ENCODE data around the gene PLA2G15. TPM values are rescaled to one million over a fixed set of nuclear protein-coding genes. Genes with fewer than 3 reads are reported as not detected.
"Not testable (repeated sequence)": the region's sequence is repeated elsewhere in the genome, so short reads cannot be mapped to it uniquely, and the experiment has no call there.

Gene PLA2G15
- total RNA-seq, 1 donor from 2014 or later: 30.4 TPM

DNA sequence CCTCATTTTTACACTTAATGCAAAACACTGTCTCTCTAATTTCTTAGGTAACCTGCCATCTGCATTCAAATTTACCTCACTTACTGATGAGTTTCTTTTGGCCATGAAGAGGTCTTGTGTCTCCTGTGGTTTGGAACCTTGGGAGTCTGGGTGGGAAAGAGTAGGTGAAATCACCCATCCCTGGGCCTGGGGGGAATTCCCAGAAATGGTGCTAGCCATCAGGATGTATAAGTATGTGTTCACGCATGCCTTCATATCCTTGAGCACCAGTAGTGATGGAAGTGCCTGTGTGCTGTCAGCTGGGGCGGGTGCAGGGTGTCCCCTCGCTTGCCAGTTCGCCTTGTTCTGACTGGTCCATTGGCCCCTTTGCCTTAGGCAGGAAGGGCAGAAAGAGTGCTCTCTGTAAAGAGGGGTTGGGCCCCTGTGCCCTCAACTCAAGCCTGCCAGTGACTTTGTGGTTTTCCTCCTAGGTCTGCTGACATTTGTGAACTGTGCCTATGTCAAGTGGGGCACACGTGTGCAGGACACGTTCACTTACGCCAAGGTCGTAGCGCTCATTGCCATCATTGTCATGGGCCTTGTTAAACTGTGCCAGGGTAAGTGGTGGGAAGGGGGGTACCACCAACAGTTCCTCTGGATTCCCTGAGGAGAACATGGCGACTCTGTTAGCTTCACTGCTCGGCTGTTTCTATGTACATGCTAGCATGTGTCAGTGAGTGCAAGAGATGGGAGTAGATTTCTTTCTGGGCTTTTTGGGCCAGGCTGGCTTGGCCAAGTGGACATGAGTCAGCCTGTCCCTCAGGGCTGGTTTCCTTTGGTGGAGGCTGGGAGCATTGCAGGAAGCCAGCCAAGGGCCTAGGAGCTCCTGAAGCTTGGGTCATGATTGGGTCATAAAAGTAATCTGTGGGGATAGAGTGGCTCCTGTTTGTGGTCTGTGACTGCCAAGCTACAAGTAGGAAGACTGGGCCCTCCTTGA, 42.4 kb downstream of the PLA2G15 start:
- Histone ChIP-seq H3K36me3 (peaks cover 31% of the 10 kb centered on the region), H3K9me3 (no peaks in the 10 kb centered on the region), H3K27ac (peak overlapping the region; percentile 48), H3K4me3 (no peak overlapping the region), H3K27me3 (no peaks in the 10 kb centered on the region), H3K4me1 (peaks cover 74% of the 10 kb centered on the region)
- no peak for DNase-seq
- TF ChIP-seq, protein P1, sequence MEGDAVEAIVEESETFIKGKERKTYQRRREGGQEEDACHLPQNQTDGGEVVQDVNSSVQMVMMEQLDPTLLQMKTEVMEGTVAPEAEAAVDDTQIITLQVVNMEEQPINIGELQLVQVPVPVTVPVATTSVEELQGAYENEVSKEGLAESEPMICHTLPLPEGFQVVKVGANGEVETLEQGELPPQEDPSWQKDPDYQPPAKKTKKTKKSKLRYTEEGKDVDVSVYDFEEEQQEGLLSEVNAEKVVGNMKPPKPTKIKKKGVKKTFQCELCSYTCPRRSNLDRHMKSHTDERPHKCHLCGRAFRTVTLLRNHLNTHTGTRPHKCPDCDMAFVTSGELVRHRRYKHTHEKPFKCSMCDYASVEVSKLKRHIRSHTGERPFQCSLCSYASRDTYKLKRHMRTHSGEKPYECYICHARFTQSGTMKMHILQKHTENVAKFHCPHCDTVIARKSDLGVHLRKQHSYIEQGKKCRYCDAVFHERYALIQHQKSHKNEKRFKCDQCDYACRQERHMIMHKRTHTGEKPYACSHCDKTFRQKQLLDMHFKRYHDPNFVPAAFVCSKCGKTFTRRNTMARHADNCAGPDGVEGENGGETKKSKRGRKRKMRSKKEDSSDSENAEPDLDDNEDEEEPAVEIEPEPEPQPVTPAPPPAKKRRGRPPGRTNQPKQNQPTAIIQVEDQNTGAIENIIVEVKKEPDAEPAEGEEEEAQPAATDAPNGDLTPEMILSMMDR (IDR thresholded peaks at IDR 0.05): no peak
- intact Hi-C loops (cut with DNase I): no loop called here
- peak; percentile 39 for ATAC-seq

DNA sequence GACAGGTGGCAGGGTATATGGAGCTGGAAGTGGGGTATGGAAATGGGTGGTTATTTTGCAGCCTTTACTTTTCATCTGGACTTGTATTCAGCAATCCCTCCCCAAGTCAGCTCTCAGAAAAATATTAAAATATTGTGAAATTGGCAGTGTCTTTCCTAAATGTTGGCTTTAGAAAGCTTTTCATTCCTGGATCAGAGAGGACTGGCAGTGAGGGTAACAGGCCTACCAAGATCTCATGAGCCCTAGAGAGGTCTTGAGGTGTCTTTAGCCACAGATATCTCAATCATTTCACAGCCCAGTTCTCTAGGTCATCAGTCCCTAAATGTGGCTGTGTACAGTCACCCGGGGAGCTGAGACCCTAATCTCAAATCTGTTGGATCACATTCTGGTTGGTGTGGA, 43.1 kb downstream of the PLA2G15 start:
- Histone ChIP-seq H3K27me3 (no peaks in the 10 kb centered on the region), H3K27ac (peak overlapping the region; percentile 48), H3K4me1 (peaks cover 67% of the 10 kb centered on the region), H3K4me3 (no peak overlapping the region), H3K9me3 (no peaks in the 10 kb centered on the region), H3K36me3 (peaks cover 35% of the 10 kb centered on the region)
- DNase-seq (no peak), ATAC-seq (no peak)
- intact Hi-C loops (cut with DNase I): no loop called here
- TF ChIP-seq, protein P1 (IDR thresholded peaks at IDR 0.05): no peak

DNA sequence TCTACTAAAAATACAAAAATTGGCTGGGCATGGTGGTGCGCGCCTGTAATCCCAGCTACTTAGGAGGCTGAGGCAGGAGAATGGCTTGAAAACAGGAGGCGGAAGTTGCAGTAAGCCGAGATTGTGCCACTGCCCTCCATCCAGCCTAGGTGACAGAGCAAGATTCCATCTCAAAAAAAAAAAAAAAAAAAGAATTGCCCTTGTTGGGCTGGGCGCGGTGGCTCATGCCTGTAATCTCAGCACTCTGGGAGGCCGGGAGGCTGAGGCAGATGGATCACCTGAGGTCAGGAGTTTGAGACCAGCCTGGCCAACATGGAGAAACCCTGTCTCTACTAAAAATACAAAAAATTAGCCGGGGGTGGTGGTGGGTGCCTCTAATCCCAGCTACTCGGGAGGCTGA, 43.6 kb downstream of the PLA2G15 start:
- H3K27ac ChIP-seq: peak overlapping the region; percentile 59
- peaks cover 40% of the 10 kb centered on the region for H3K36me3 ChIP-seq
- H3K9me3 ChIP-seq; H3K4me3 ChIP-seq; intact Hi-C loops (cut with DNase I); DNase-seq; H3K27me3 ChIP-seq; ATAC-seq: not testable (repeated sequence)
- peaks cover 63% of the 10 kb centered on the region for H3K4me1 ChIP-seq

DNA sequence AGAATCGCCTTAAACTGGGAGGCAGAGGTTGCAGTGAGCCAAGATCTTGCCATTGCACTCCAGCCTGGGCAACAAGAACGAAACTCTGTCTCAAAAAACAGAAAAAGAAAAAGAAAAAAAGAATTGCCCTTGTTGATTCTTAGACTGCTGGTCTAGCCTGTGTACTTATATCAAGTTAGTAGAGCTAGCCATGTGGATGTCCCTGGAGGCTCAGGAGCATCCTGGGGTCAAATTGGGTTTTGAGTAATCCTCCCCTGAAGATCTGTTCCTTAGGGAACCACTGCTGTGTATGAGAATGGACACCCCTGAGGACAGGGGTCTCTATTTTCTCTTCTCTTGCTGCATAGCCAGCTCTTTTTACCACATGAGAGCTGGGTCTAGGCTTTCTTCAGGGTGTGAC, 44.0 kb downstream of the PLA2G15 start:
- H3K4me3 ChIP-seq: no peak overlapping the region
- H3K27ac ChIP-seq: peak overlapping the region; percentile 59

DNA sequence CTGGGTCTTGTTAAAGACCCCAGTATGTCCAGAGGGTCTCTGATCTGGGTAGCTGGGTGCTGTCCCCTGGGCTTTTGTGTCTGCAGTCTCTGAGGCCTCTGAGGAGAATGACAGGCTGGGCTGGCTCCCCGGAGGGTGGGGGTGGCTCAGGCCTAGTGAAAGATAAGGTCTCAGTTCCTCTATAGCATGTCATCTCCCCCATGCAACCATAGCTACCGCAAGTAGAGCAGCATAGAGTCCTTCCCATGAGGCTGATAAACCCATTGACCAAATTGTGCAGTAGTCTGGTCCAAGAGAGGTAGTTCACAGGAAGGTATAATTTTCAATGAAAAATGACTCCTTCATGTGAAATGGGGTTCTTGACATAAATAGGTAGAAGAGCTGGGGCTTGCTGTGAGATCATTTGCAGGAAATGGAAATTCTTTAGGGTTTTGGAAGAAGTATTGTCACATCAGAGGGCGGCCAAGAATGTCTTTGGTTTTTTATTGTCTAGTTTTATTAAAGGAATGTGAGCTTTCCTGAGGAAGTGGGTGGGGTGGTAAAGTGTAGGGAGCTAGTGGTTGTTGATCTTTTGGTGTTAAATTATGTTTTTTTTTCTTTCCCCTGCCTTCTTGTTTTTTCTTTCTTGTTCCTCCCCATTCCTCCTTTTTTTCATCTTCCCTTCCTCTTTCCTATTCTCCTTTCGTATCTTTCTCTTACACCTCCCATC, 44.6 kb downstream of the PLA2G15 start:
- ATAC-seq: peak; percentile 47
- no peak overlapping the region for H3K4me3 ChIP-seq
- TF ChIP-seq, protein P1 (IDR thresholded peaks at IDR 0.05): no peak
- intact Hi-C loops (cut with DNase I): no loop called here
- H3K36me3 ChIP-seq: peaks cover 49% of the 10 kb centered on the region
- peak overlapping the region; percentile 59 for H3K27ac ChIP-seq
- H3K4me1 ChIP-seq: peaks cover 54% of the 10 kb centered on the region
- H3K9me3 ChIP-seq: no peaks in the 10 kb centered on the region
- H3K27me3 ChIP-seq: no peaks in the 10 kb centered on the region
- DNase-seq: no peak

More for the DNA sequence above, 44.0 kb downstream of the PLA2G15 start:
- DNase-seq (no peak), ATAC-seq (no peak)
- intact Hi-C loops (cut with DNase I): no loop called here
- no peaks in the 10 kb centered on the region for H3K9me3 ChIP-seq
- TF ChIP-seq, protein P1 (IDR thresholded peaks at IDR 0.05): no peak
- no peaks in the 10 kb centered on the region for H3K27me3 ChIP-seq
- H3K36me3 ChIP-seq: peaks cover 44% of the 10 kb centered on the region
- H3K4me1 ChIP-seq: peaks cover 59% of the 10 kb centered on the region

DNA sequence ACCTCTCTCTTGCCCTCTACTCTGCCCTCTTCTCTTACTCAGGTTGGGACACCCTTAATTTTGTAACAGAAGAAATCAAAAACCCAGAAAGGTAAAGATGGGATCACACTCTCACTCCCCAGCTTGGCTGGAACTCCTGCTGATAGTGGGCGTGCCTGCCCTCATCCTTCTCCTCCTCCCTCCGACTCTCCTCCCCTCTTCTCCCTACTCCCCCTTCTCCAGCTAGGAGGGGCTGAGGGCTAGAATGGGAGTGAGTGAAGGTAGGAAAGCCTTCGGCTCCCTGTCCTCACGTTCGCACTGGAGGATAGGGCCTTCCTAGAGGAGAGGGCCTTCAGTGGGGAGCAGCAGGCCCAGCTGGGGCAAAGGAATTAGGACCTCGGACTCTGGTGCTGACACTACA, 45.3 kb downstream of the PLA2G15 start:
- H3K36me3 ChIP-seq: peaks cover 56% of the 10 kb centered on the region
- no peak overlapping the region for H3K4me3 ChIP-seq
- intact Hi-C loops (cut with DNase I): no loop called here
- ATAC-seq (no peak), DNase-seq (no peak)
- peak overlapping the region; percentile 59 for H3K27ac ChIP-seq
- H3K9me3 ChIP-seq: no peaks in the 10 kb centered on the region
- no peaks in the 10 kb centered on the region for H3K27me3 ChIP-seq
- H3K4me1 ChIP-seq: peaks cover 47% of the 10 kb centered on the region
- TF ChIP-seq, protein P1 (IDR thresholded peaks at IDR 0.05): no peak

All from upper lobe of right lung (tissue), 1 donor.